Measurements from ENCODE around the gene USP2.
A peak's percentile ranks its signal among the peaks of the same experiment; 100 is the strongest.

Gene USP2

GRCh38 chr11:119340335-119341221, 40.9 kb downstream of the USP2 start, which contains the start of gene C1QTNF5:
TSS of gene C1QTNF5 (minus strand) at chr11:119340883. CDS start at chr11:119340397, 486 bp downstream.
- DNase-seq = no peak

DNA sequence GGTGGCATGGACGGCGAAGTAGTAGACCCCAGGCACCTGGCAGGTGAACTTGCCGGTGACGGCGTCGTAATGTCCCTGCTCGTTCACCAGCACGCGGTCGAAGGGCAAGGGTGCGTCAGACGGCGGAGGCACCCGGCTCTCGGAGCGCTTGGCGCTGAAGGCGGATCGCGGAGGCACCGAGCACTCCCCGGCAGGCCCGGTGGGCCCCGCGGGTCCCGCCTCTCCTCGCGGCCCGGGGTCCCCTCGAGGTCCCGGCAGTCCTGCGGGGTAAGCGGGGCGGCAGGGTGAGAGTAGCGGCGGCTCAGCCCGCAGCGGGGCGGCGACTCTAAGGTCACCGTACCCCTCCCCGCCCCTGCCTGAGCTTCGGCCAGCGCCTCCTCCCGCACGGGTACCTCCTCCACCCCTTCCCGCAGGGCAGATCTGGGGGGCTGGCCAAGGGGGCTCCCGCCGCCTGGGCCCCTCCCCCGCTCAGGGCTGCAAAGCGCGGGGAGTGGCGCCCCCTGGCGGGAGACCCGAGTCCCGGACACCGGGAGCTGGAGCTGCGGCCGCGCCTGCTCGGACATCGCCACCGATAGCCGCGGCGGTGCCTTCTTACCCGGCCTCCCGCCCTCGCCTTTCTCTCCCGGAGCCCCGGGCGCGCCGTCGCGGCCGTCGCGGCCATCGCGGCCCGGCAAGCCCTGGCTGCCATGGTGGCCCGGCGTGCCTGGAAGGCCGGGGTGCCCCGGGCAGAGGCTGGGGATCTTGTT, 41.7 kb downstream of the USP2 start:
- DNase-seq = no peak

DNA sequence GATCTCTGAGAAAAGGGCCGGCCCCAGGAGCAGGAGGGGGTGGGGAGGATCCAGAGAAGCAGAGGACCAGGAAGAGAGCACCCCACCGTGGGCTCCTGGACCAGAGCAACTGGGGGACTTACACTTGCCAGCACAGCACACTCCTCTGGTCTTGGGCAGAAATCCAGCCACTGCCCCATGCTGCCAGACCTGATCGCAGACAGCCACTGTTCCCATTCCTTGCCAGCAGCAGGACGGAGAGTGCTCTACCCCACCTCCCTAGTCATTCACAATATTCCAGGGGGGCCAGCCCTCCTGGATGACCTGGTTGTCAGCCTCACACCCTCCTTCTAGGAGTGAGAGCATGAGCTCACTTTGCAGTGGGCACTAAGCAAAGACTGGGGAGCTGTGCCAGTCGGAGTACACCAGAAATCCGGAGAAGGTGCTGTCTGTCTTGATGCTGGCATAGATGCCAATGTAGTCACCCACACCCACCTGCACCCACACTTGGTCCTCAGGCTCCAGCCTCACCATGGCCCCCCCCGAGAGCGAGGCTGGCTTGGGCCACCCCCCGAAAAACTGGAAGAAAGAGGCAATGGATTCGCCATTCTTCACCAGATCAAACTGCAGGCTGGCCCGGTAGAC, 42.4 kb downstream of the USP2 start:
- no peak for DNase-seq

DNA sequence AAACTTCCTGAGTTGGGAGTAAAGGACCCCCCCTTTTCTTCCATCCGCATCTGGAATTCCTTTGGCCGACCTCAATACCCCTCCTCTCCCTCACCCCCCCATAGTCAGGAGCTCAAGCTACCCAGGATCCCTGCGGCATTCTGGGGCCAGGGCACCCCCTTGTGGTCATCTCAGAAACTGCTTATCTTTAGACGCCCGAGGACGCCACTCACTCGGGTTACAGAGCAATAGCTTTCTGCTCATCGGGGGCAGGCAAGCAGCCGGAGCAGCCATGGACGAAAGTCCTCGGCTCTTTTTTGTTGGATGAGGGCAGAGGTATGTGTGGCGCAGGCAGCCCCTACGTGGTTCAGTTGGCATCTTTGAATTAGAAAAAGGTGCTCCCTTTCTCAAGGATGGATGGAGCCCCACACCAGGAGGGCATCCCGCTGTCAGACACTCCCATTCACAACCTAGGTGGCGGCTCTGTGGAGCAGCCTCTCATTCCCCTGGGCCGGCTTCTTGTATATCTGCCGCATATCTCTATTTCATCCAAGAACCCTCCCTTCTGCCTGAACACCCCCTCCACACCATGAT, 43.1 kb downstream of the USP2 start:
- DNase-seq = peak; percentile 61

DNA sequence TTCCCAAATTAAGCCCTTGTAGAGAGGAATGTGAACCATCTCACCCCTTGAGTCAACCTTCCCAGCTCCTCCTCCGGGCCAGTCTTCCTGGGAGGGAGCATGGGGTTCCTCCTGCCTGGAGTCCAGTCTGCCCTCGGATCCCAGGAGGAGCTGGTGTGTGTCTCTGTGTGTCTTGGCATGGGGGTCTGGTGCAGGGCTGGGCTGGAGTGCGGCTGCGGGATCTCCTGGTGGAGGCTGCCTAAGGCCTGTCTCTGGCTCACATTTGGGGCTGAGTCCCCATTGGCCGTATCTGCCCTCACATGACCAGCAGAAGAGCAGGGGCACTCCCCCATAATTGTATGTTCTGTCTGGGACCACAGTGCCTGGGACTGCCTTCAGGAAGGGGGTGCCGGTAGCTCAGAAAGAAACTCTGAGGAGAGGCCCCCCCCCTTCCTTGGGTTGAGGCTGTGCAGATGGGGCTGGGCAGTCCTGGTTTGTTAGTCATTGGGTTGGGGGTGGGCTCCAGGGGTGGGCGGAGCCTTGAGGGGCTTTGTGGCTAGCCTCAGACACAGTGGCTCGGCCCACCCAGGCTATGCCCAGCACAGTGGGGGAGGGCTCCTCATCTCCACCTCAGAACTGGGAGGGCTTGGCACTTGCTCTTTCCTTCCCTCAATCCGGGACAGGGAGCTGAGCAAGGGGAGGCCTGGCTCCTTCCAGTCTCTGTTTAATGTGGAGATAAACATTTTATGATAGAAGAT, 43.7 kb downstream of the USP2 start:
- no peak for DNase-seq

DNA sequence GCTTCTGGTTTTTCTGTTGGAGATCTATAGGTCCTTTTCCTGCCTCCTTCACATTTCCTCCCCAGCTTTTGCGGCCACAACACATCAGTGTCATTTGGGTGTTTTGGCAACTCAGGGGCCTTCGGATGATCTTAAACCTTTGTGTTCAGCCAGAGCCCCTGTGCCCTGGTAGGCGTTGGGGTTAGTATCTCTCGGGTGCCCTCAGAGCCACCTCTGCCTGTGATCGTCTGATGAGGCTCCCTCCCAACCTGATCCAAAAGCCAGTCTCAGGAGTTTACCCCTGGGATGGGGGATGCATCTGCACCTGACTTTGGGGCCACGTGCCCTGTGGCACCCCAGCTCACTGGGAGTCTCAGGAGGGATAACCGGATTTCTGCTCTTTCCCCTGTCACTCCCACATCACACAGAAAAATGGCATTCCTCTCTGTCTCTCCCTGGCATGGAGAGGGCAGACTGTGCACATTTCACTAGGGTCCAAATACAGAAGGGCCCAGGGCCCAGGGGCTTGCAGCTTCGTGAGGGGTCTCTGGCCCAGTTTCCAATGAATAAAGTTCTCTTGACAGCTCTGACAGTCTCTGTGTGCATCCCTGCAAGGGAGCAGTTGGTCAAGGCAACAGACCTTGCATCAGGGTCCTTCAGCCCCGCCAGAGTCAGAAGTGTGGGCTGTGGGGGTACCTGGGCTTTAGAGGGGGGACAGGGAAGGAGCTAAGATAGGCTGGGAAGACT, 44.6 kb downstream of the USP2 start:
- DNase-seq = no peak

DNA sequence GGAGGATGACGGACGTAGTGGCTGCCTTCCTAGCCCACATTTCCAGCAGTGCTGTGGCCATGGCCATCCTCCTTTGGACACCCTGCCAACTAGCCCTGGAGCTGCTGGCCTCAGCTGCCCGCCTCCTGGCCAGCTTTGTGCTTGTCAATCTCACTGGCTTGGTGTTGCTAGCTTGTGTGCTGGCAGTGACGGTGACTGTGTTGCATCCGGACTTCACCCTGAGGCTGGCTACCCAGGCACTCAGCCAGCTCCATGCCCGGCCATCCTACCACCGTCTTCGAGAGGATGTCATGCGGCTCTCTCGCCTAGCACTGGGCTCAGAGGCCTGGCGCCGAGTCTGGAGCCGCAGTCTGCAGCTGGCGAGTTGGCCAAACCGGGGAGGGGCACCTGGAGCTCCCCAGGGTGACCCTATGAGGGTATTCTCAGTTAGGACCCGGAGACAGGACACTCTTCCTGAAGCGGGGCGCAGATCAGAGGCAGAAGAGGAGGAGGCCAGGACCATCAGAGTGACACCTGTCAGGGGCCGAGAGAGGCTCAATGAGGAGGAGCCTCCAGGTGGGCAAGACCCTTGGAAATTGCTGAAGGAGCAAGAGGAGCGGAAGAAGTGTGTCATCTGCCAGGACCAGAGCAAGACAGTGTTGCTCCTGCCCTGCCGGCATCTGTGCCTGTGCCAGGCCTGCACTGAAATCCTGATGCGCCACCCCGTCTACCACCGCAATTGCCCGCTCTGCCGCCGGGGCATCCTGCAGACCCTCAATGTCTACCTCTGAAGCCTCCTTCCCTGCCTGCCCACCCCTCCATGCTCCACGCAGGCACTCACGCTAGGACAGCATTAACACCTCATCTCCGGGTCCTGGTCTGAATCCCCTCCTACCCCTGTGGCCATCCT, 45.6 kb downstream of the USP2 start:
- no peak for DNase-seq

DNA sequence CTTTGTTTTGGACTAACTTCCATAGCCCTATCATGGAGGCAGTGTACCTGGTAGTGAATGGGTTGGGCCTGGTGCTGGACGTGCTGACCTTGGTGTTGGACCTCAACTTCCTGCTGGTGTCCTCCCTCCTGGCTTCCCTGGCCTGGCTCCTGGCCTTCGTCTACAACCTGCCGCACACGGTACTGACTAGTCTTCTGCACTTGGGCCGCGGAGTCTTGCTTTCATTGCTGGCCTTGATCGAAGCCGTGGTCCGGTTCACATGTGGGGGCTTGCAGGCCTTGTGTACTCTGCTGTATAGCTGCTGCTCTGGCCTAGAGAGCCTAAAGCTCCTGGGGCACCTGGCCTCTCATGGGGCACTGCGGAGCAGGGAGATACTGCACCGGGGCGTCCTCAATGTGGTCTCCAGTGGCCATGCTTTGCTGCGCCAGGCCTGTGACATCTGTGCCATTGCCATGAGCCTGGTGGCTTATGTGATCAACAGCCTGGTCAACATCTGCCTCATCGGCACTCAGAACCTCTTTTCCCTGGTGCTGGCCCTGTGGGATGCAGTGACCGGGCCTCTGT, 46.3 kb downstream of the USP2 start:
- no peak for DNase-seq

- DNase-seq = peak; percentile 92
These were observed 47.1 kb downstream of the USP2 start, which contains the start of gene RNF26 for GRCh38 chr11:119334174-119334930. TSS of gene RNF26 (plus strand) at chr11:119334527. CDS start at chr11:119335123, 596 bp downstream.

- no peak for DNase-seq
These were observed 49.3 kb downstream of the USP2 start for GRCh38 chr11:119332111-119332765.

DNA sequence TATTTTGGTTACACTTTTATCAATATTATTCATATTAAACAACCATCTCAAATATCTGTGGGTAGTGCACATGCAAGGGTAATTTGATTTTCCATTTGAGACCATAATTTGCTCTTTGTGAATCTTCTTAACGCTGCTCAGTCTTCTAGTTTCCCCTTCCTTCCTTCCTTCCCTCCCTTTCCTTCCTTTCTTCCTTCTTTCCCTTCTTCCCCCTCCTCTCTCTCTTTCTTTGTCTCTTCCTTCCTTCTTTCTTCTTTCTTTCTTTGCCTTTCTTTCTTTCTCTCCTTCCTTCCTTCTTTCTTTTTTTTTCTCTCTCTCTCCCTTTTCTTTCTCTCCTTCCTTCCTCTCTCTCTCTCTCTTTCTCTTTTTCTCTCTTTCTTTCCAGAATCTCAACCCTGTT, 51.3 kb downstream of the USP2 start:
- no peak for DNase-seq

- no peak for DNase-seq
These were observed 52.2 kb downstream of the USP2 start for GRCh38 chr11:119329320-119329719.

DNA sequence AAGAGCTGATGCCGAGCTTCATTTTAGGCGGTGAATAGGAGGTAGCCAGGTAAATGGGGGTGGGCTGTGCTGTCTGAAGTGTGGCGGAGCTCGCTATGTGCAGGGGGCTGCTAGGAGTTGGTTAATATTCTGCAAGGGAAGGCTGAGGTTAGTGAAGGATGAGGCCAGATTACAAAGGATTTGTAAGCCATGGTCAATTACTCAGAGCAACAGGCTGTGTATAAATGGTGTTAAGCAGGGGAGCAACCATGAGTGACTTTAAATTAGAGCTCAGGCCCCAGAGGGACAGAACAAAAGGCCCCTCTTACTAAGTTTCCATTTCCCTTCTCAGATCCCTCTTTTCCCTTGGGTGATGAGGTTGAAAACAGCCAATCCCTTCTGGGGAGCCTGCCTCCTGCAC, 57.3 kb downstream of the USP2 start:
- no peak for DNase-seq

- DNase-seq = peak; percentile 77
These were observed 57.9 kb downstream of the USP2 start for GRCh38 chr11:119323532-119324033.

- DNase-seq = no peak
These were observed 58.5 kb downstream of the USP2 start for GRCh38 chr11:119322921-119323531.

DNA sequence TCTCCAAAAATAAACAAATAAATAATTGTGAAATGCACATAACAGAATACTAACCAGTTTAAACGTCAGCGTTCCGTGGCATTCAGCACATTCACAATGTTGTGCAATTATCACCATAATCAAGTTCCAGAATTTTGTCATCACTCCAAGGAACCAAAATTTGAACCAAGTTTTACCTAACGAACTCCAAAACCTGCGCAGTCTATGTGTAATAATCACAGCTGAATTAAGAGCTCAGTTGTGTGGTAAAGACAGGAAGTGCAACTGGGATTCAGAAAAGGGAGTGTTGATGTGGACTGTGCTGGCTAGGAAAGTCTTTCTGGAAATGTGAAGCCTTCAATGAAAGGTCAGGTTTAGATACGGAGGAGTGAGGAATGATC, 59.1 kb downstream of the USP2 start:
- no peak for DNase-seq

DNA sequence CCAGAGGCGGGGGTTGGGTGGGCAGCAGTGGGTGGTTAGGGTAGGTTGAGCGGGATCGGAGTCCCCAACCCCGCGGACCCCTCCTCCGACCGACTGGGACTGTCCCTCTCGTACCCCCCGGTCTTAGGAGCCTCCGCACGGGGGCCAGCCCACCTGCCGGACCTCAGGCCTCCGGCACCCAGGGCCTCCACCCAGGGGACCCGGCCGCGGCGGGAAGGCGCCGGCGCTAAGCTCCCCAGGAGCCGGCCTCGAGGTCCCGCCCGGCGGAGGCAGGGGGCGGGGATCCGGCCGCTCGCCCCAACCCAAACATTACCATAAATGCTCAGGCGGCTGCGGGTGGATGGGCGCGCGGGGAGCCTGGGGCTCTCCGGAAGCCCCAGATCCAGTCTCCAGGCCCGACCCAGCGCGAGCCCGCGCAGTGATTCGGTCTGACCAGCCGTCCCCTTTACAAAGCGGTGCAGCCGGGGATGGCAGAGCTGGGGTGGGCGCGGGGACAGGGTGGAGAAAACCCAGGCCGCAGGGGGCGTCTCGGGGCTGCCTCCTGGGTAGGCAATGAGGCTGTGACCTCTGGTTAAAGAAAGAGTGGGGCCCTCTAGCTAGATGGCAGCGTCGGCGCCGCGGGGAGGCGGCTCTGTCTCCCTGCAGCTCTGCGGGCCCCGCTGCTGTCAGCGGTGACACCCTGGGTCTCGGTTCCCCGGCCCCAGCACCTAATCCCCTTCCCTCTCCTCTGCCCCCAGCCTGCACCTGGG, 60.5 kb downstream of the USP2 start:
- no peak for DNase-seq
